Endodermal cell (in vitro differentiated cells): Measurements from ENCODE around the gene KIF2B. TPM values are rescaled to one million over a fixed set of nuclear protein-coding genes. Genes with fewer than 3 reads are reported as not detected.

Experiments
- DNase-seq: peaks from one replicate; pipeline ENCODE4 v3.0.0-alpha.2; 2017
- H3K27ac ChIP-seq: 2 replicates; pipeline ENCODE4 v1.5.1; 2013; ENCODE audit warnings: mild to moderate bottlenecking, low read depth, low read length, moderate library complexity
- H3K27me3 ChIP-seq: 2 replicates; pipeline ENCODE4 v1.6.1; 2013; ENCODE audit warnings: mild to moderate bottlenecking, low read length, moderate library complexity; ENCODE audit not compliant: insufficient read depth, control insufficient read depth, poor library complexity, severe bottlenecking
- H3K36me3 ChIP-seq: 2 replicates; pipeline ENCODE4 v1.7.0; 2013; ENCODE audit warnings: mild to moderate bottlenecking, low read length, moderate library complexity; ENCODE audit not compliant: control insufficient read depth, insufficient read depth
- H3K4me1 ChIP-seq: one replicate; pipeline ENCODE4 v1.7.0; 2013; ENCODE audit warnings: low read length; ENCODE audit not compliant: control insufficient read depth, insufficient read depth
- H3K4me3 ChIP-seq: 2 replicates; pipeline ENCODE4 v1.5.1; 2013; ENCODE audit warnings: mild to moderate bottlenecking, low read length, moderate library complexity
- H3K9ac ChIP-seq: 2 replicates; pipeline ENCODE4 v1.6.1; 2013; ENCODE audit warnings: mild to moderate bottlenecking, low read length, moderate library complexity; ENCODE audit not compliant: poor library complexity, severe bottlenecking; ENCODE audit errors: extremely low read depth
- H3K9me3 ChIP-seq: 2 replicates; pipeline ENCODE4 v1.6.1; 2013; ENCODE audit warnings: mild to moderate bottlenecking, low read length, moderate library complexity; ENCODE audit not compliant: control insufficient read depth
- H3K27ac Mint-ChIP-seq: 2 replicates; pipeline ENCODE4 v1.8.0; 2020; ENCODE audit warnings: mixed read lengths
- H3K27me3 Mint-ChIP-seq: 2 replicates; pipeline ENCODE4 v1.8.0; 2021; ENCODE audit warnings: mild to moderate bottlenecking, mixed read lengths; ENCODE audit not compliant: insufficient read depth
- H3K36me3 Mint-ChIP-seq: 2 replicates; pipeline ENCODE4 v1.8.0; 2020; ENCODE audit warnings: low read depth, mixed read lengths
- H3K4me1 Mint-ChIP-seq: 2 replicates; pipeline ENCODE4 v1.8.0; 2020; ENCODE audit warnings: mixed read lengths
- H3K4me3 Mint-ChIP-seq: 2 replicates; pipeline ENCODE4 v1.8.0; 2020; ENCODE audit warnings: mild to moderate bottlenecking, moderate library complexity, mixed read lengths
- H3K9me3 Mint-ChIP-seq: 2 replicates; pipeline ENCODE4 v1.8.0; 2020; ENCODE audit warnings: mild to moderate bottlenecking, mixed read lengths
- WGBS, 2 experiments: methylation state at CpG; one replicate each; pipeline versions ENCODE4 v1.1.5 to v1.1.7; 2013; ENCODE audit warnings: missing lambda C conversion rate in 2 of 2, mixed read lengths in 1 of 2; ENCODE audit not compliant: insufficient coverage in 1 of 2, insufficient read length in 1 of 2; 5-methylcytosine and 5-hydroxymethylcytosine counted together
- total RNA-seq, 2 donors: library from RNA; stranded (reverse); fragmentation: NEBNext Ultra II Directional in 1 of 2; extraction: Animal tissue kit (Norgen Biotek cat#: 25700) in 1 of 2; gene quantifications; 2 replicates in 1 of 2; 3 replicates in 1 of 2; pipeline ENCODE4 v1.2.1, GENCODE V29; 2021
- TF ChIP-seq, protein P1 (sequence below): fragments of 200-600 bp; sonication (generic); conservative IDR thresholded peaks from 2 replicates; pipeline ENCODE4 v1.5.0; 2021; ENCODE audit warnings: antibody characterized with exemption, mild to moderate bottlenecking

KIF2B gene
- total RNA-seq, 2 donors from 2014 or later: not detected

DNA sequence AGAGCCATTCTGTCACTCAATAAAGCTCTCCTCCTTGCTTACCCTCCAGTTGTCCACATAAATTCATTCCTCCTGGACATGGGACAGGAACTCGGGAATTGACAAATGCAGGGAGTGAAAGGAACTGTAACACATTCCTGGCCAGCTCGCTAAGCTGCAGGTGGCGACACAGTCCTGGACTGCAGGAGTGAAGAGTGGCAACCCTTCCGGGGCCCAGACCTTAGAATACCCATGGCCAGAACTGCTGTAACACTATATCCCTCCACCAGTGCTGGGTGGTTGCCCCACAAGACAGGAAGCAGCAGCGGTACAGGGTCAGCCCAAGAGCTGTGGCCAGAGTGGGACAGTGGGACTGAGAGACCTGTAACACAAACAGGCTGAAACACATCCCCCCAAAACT is 30.3 kb upstream of the KIF2B start:
- H3K9ac ChIP-seq: no peak overlapping the region
- Mint-ChIP-seq H3K36me3 (no peaks in the 10 kb centered on the region), H3K27ac (no peak overlapping the region), H3K27me3 (no peaks in the 10 kb centered on the region), H3K4me1 (no peaks in the 10 kb centered on the region), H3K4me3 (no peak overlapping the region), H3K9me3 (no peaks in the 10 kb centered on the region)
- TF ChIP-seq, protein P1, sequence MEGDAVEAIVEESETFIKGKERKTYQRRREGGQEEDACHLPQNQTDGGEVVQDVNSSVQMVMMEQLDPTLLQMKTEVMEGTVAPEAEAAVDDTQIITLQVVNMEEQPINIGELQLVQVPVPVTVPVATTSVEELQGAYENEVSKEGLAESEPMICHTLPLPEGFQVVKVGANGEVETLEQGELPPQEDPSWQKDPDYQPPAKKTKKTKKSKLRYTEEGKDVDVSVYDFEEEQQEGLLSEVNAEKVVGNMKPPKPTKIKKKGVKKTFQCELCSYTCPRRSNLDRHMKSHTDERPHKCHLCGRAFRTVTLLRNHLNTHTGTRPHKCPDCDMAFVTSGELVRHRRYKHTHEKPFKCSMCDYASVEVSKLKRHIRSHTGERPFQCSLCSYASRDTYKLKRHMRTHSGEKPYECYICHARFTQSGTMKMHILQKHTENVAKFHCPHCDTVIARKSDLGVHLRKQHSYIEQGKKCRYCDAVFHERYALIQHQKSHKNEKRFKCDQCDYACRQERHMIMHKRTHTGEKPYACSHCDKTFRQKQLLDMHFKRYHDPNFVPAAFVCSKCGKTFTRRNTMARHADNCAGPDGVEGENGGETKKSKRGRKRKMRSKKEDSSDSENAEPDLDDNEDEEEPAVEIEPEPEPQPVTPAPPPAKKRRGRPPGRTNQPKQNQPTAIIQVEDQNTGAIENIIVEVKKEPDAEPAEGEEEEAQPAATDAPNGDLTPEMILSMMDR: no peak
- no peak overlapping the region for H3K4me3 ChIP-seq
- 94 to 100% methylated on average over 1 to 5 of the region's 5 CpGs for WGBS, 2 experiments
- no peaks in the 10 kb centered on the region for H3K27me3 ChIP-seq
- no peaks in the 10 kb centered on the region for H3K9me3 ChIP-seq
- no peak overlapping the region for H3K27ac ChIP-seq
- no peaks in the 10 kb centered on the region for H3K36me3 ChIP-seq
- no peak for DNase-seq
- H3K4me1 ChIP-seq: no peaks in the 10 kb centered on the region

DNA sequence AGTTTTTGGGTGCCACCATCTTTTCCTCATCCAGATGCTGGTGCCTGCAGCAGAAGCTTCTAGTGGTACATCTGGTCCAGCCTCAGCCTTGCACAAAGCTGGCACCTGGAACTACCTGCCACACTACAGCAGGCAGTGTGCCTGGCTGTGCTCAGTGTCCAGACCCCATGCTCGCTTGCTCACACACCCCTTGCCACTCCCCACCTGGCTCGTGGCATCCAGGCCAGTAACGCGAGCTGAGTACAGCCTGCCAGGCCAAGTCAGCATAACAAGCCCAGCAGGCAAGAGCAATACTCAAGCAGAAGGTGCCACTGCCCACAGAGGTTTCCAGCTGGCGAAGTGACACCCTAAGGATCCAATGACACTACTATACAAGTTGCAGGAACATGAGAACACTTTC is 29.7 kb upstream of the KIF2B start:
- Mint-ChIP-seq H3K27ac (no peak overlapping the region), H3K9me3 (no peaks in the 10 kb centered on the region), H3K27me3 (no peaks in the 10 kb centered on the region), H3K36me3 (no peaks in the 10 kb centered on the region), H3K4me1 (no peaks in the 10 kb centered on the region), H3K4me3 (no peak overlapping the region)
- TF ChIP-seq, protein P1: no peak
- H3K4me1 ChIP-seq: no peaks in the 10 kb centered on the region
- DNase-seq: no peak
- WGBS, 2 experiments: 90 to 100% methylated on average over 3 to 5 of the region's 5 CpGs
- no peak overlapping the region for H3K9ac ChIP-seq
- H3K36me3 ChIP-seq: no peaks in the 10 kb centered on the region
- no peak overlapping the region for H3K27ac ChIP-seq
- H3K4me3 ChIP-seq: no peak overlapping the region
- no peaks in the 10 kb centered on the region for H3K9me3 ChIP-seq
- no peaks in the 10 kb centered on the region for H3K27me3 ChIP-seq

DNA sequence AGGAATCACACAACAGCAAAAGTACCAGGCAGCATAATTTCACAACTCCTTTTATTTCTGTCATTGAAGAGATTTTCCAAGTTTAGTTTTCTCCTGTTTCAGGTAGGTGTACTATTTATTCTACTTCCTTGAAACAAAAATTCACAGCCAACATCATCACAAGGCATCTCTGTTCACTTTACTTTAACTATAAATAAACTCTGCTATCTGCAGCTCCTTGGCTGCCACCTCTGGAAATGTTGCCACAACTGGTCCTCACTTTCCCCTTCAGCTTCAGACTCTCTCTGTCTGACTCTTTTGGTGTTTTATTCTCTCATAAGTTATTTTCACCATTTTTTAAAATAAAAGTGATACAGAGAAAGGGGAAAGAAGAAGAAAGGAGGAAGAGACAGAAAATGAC is 27.9 kb upstream of the KIF2B start:
- H3K27me3 ChIP-seq: no peaks in the 10 kb centered on the region
- H3K4me3 ChIP-seq: no peak overlapping the region
- no peaks in the 10 kb centered on the region for H3K36me3 ChIP-seq
- no peaks in the 10 kb centered on the region for H3K9me3 ChIP-seq
- Mint-ChIP-seq H3K36me3 (no peaks in the 10 kb centered on the region), H3K4me3 (no peak overlapping the region), H3K27me3 (no peaks in the 10 kb centered on the region), H3K27ac (no peak overlapping the region), H3K9me3 (no peaks in the 10 kb centered on the region), H3K4me1 (peaks cover 3% of the 10 kb centered on the region)
- H3K9ac ChIP-seq: no peak overlapping the region
- no peak for DNase-seq
- H3K4me1 ChIP-seq: no peaks in the 10 kb centered on the region
- TF ChIP-seq, protein P1: no peak
- no peak overlapping the region for H3K27ac ChIP-seq
